ENCODE measurements around the gene GRM1. TPM values are rescaled to one million over a fixed set of nuclear protein-coding genes. Genes with fewer than 3 reads are reported as not detected.

GRM1 gene
- total RNA-seq, 1 donor from 2014 or later, result 0.79 TPM

GRCh38 chr6:146113084-146113623 lies 84.3 kb downstream of the GRM1 start:
- no peak overlapping the region for H3K4me3 Mint-ChIP-seq
- Histone ChIP-seq H3K4me3 (no peak overlapping the region), H3K4me1 (no peaks in the 10 kb centered on the region), H3K27me3 (no peaks in the 10 kb centered on the region), H3K79me2 (ENCODE audit: low read depth) (no peaks in the 10 kb centered on the region), H3K27ac (no peak overlapping the region), H3K9ac (no peak overlapping the region), H3K4me2 (no peak overlapping the region), H3K36me3 (no peaks in the 10 kb centered on the region), H3F3A (ENCODE audit: low read depth) (no peaks in the 10 kb centered on the region), H4K20me1 (ENCODE audit: low read depth) (no peaks in the 10 kb centered on the region), H3K9me3 (ENCODE audit: low read depth) (no peaks in the 10 kb centered on the region), H2AFZ (replicated peaks) (no peak overlapping the region)
- H3K36me3 Mint-ChIP-seq, result peaks cover 1% of the 10 kb centered on the region
- H3K27me3 Mint-ChIP-seq (ENCODE audit: insufficient read depth, low read depth), result no peaks in the 10 kb centered on the region
- H3K27ac Mint-ChIP-seq, result no peak overlapping the region
- H3K9me3 Mint-ChIP-seq, result peaks cover 15% of the 10 kb centered on the region
- no peaks in the 10 kb centered on the region for H3K4me1 Mint-ChIP-seq
- DNase-seq (ENCODE audit: low spot score), result no peak
- TF ChIP-seq CTCF (IDR thresholded peaks at IDR 0.05) (no peak), EZH2 (IDR thresholded peaks at IDR 0.05) (no peak), EZH2phosphoT487 (IDR thresholded peaks at IDR 0.05) (no peak)

GRCh38 chr6:146123616-146124015 lies 94.8 kb downstream of the GRM1 start:
- no peak for DNase-seq (ENCODE audit: low spot score)
- H3K4me3 ChIP-seq, result no peak overlapping the region
- peaks cover 3% of the 10 kb centered on the region for H3K9me3 Mint-ChIP-seq
- H3K27me3 Mint-ChIP-seq (ENCODE audit: insufficient read depth, low read depth), result no peaks in the 10 kb centered on the region
- H3K4me2 ChIP-seq, result no peak overlapping the region
- no peaks in the 10 kb centered on the region for H3K9me3 ChIP-seq (ENCODE audit: low read depth)
- H2AFZ ChIP-seq (replicated peaks), result no peak overlapping the region
- H3K9ac ChIP-seq, result no peak overlapping the region
- H3K4me3 Mint-ChIP-seq, result no peak overlapping the region
- H3K79me2 ChIP-seq (ENCODE audit: low read depth), result no peaks in the 10 kb centered on the region
- H3K4me1 ChIP-seq, result no peaks in the 10 kb centered on the region
- H3K36me3 Mint-ChIP-seq, result no peaks in the 10 kb centered on the region
- H3K27ac Mint-ChIP-seq, result no peak overlapping the region
- H3K36me3 ChIP-seq, result no peaks in the 10 kb centered on the region
- H3K27me3 ChIP-seq, result no peaks in the 10 kb centered on the region
- H4K20me1 ChIP-seq (ENCODE audit: low read depth), result no peaks in the 10 kb centered on the region
- no peaks in the 10 kb centered on the region for H3K4me1 Mint-ChIP-seq
- no peaks in the 10 kb centered on the region for H3F3A ChIP-seq (ENCODE audit: low read depth)
- TF ChIP-seq EZH2 (IDR thresholded peaks at IDR 0.05), result no peak
- no peak for TF ChIP-seq CTCF (IDR thresholded peaks at IDR 0.05)
- TF ChIP-seq EZH2phosphoT487 (IDR thresholded peaks at IDR 0.05), result no peak
- no peak overlapping the region for H3K27ac ChIP-seq

- H3K79me2 ChIP-seq (ENCODE audit: low read depth), result no peaks in the 10 kb centered on the region
- no peaks in the 10 kb centered on the region for H3K27me3 ChIP-seq
- no peak overlapping the region for H3K27ac ChIP-seq
- H3K4me1 ChIP-seq, result no peaks in the 10 kb centered on the region
- no peaks in the 10 kb centered on the region for H3K36me3 ChIP-seq
- H3K4me3 ChIP-seq, result no peak overlapping the region
- Mint-ChIP-seq H3K27me3 (ENCODE audit: insufficient read depth, low read depth) (no peaks in the 10 kb centered on the region), H3K27ac (no peak overlapping the region), H3K4me1 (no peaks in the 10 kb centered on the region), H3K9me3 (no peaks in the 10 kb centered on the region), H3K36me3 (no peaks in the 10 kb centered on the region), H3K4me3 (no peak overlapping the region)
- no peak overlapping the region for H2AFZ ChIP-seq (replicated peaks)
- DNase-seq (ENCODE audit: low spot score), result no peak
- no peaks in the 10 kb centered on the region for H3F3A ChIP-seq (ENCODE audit: low read depth)
- TF ChIP-seq EZH2 (IDR thresholded peaks at IDR 0.05) (no peak), CTCF (IDR thresholded peaks at IDR 0.05) (no peak), EZH2phosphoT487 (IDR thresholded peaks at IDR 0.05) (no peak)
- H3K9ac ChIP-seq, result no peak overlapping the region
- H3K4me2 ChIP-seq, result no peak overlapping the region
- H4K20me1 ChIP-seq (ENCODE audit: low read depth), result no peaks in the 10 kb centered on the region
- no peaks in the 10 kb centered on the region for H3K9me3 ChIP-seq (ENCODE audit: low read depth)
Observed at GRCh38 chr6:146127447-146128215, 98.8 kb downstream of the GRM1 start.

Data from neural progenitor cell (in vitro differentiated cells).